Large intestine (tissue), 3 donors: ENCODE measurements around the gene DOCK8. TPM values are rescaled to one million over a fixed set of nuclear protein-coding genes. Genes with fewer than 3 reads are reported as not detected.

ENCODE experiments used
- DNase-seq, 2 donors: peaks; one replicate each; pipeline versions ENCODE4 v3.0.0 to v3.0.0-alpha.2; 2013
- H3K27ac ChIP-seq: one replicate; pipeline ENCODE4 v1.5.1; 2013; ENCODE audit warnings: low read length
- H3K27me3 ChIP-seq: 2 replicates; pipeline ENCODE4 v1.6.1; 2013; ENCODE audit warnings: low read length; ENCODE audit not compliant: control insufficient read depth, insufficient read depth
- H3K36me3 ChIP-seq: 2 replicates; pipeline ENCODE4 v1.6.1; 2013; ENCODE audit warnings: low read length; ENCODE audit not compliant: control insufficient read depth, insufficient read depth
- H3K4me1 ChIP-seq: one replicate; pipeline ENCODE4 v1.6.1; 2013; ENCODE audit warnings: low read length; ENCODE audit not compliant: control insufficient read depth, insufficient read depth
- H3K4me3 ChIP-seq: one replicate; pipeline ENCODE4 v1.5.1; 2013; ENCODE audit warnings: low read length
- H3K9me3 ChIP-seq: one replicate; pipeline ENCODE4 v1.6.1; 2013; ENCODE audit warnings: mild to moderate bottlenecking, low read depth, low read length, moderate library complexity; ENCODE audit not compliant: control insufficient read depth
- WGBS: methylation state at CpG from one replicate; pipeline ENCODE4 v1.1.5; 2013; ENCODE audit warnings: low lambda C conversion rate; ENCODE audit not compliant: insufficient coverage; 5-methylcytosine and 5-hydroxymethylcytosine counted together
- polyA plus RNA-seq: library from polyadenylated mRNA; unstranded; fragments of 120-200 nt; gene quantifications from one replicate; pipeline ENCODE4 v1.2.1, GENCODE V29; 2013

DOCK8 gene
- polyA plus RNA-seq, 1 donor: 15.8 TPM

- no CpG with 5 or more reads among the region's 2 CpGs for WGBS
- Histone ChIP-seq H3K4me1 (no peaks in the 10 kb centered on the region), H3K27me3 (no peaks in the 10 kb centered on the region), H3K27ac (no peak overlapping the region), H3K9me3 (no peaks in the 10 kb centered on the region), H3K4me3 (no peak overlapping the region), H3K36me3 (no peaks in the 10 kb centered on the region)
- no peak for DNase-seq
Measured at GRCh38 chr9:488448-488847, 273.8 kb downstream of the DOCK8 start.

- no peak for DNase-seq
- no peak overlapping the region for H3K27ac ChIP-seq
- no peak overlapping the region for H3K4me3 ChIP-seq
- H3K27me3 ChIP-seq: no peaks in the 10 kb centered on the region
- no peaks in the 10 kb centered on the region for H3K4me1 ChIP-seq
- no peaks in the 10 kb centered on the region for H3K36me3 ChIP-seq
- 47% methylated on average over 5 of the region's 7 CpGs for WGBS
- no peaks in the 10 kb centered on the region for H3K9me3 ChIP-seq
Measured at GRCh38 chr9:489198-490197, 274.8 kb downstream of the DOCK8 start.

- no peaks in the 10 kb centered on the region for H3K9me3 ChIP-seq
- H3K27ac ChIP-seq: no peak overlapping the region
- no CpG with 5 or more reads among the region's 1 CpG for WGBS
- H3K4me1 ChIP-seq: no peaks in the 10 kb centered on the region
- H3K27me3 ChIP-seq: no peaks in the 10 kb centered on the region
- no peak for DNase-seq
- no peaks in the 10 kb centered on the region for H3K36me3 ChIP-seq
- H3K4me3 ChIP-seq: no peak overlapping the region
Measured at GRCh38 chr9:494764-495163, 280.1 kb downstream of the DOCK8 start.

GRCh38 chr9:495739-496138 lies 281.1 kb downstream of the DOCK8 start:
- Histone ChIP-seq H3K4me3 (no peak overlapping the region), H3K4me1 (no peaks in the 10 kb centered on the region), H3K27me3 (no peaks in the 10 kb centered on the region), H3K36me3 (no peaks in the 10 kb centered on the region), H3K27ac (no peak overlapping the region), H3K9me3 (no peaks in the 10 kb centered on the region)
- DNase-seq: no peak
- WGBS: no CpG with 5 or more reads among the region's 1 CpG

GRCh38 chr9:503326-503725 lies 288.7 kb downstream of the DOCK8 start:
- DNase-seq: peak in 1 of 2 donors; percentile 57
- Histone ChIP-seq H3K36me3 (no peaks in the 10 kb centered on the region), H3K4me3 (peak overlapping the region; percentile 53), H3K4me1 (peaks cover 9% of the 10 kb centered on the region), H3K27ac (peak overlapping the region; percentile 91), H3K9me3 (no peaks in the 10 kb centered on the region), H3K27me3 (peaks cover 6% of the 10 kb centered on the region)
- WGBS: no CpG with 5 or more reads among the region's 9 CpGs

GRCh38 chr9:503881-504852 lies 289.5 kb downstream of the DOCK8 start, which contains the start of gene KANK1:
Gene KANK1, plus strand, starts transcription at chr9:504695.
- WGBS: no CpG with 5 or more reads among the region's 119 CpGs
- peak within 1 kb of the TSS; percentile 77 for H3K4me3 ChIP-seq
- peaks cover 6% of the 10 kb centered on the region for H3K27me3 ChIP-seq
- peak within 1 kb of the TSS; percentile 91 for H3K27ac ChIP-seq
- H3K9me3 ChIP-seq: no peaks in the 10 kb centered on the region
- DNase-seq: peak; percentile 80 to 92
- no peaks in the 10 kb centered on the region for H3K36me3 ChIP-seq
- H3K4me1 ChIP-seq: peaks cover 9% of the 10 kb centered on the region

- H3K27me3 ChIP-seq: peaks cover 6% of the 10 kb centered on the region
- peaks cover 9% of the 10 kb centered on the region for H3K4me1 ChIP-seq
- no peaks in the 10 kb centered on the region for H3K9me3 ChIP-seq
- WGBS: no CpG with 5 or more reads among the region's 92 CpGs
- H3K4me3 ChIP-seq: peak overlapping the region; percentile 77
- H3K36me3 ChIP-seq: peaks cover 4% of the 10 kb centered on the region
- DNase-seq: peak in 1 of 2 donors; percentile 55
- no peak overlapping the region for H3K27ac ChIP-seq
Measured at GRCh38 chr9:504921-505740, 290.5 kb downstream of the DOCK8 start.

- peaks cover 9% of the 10 kb centered on the region for H3K4me1 ChIP-seq
- H3K27me3 ChIP-seq: peaks cover 6% of the 10 kb centered on the region
- no CpG with 5 or more reads among the region's 5 CpGs for WGBS
- H3K36me3 ChIP-seq: peaks cover 4% of the 10 kb centered on the region
- peak overlapping the region; percentile 77 for H3K4me3 ChIP-seq
- no peak for DNase-seq
- no peak overlapping the region for H3K27ac ChIP-seq
- H3K9me3 ChIP-seq: no peaks in the 10 kb centered on the region
Measured at GRCh38 chr9:505741-506059, 291.0 kb downstream of the DOCK8 start.

- Histone ChIP-seq H3K27ac (no peak overlapping the region), H3K36me3 (peaks cover 4% of the 10 kb centered on the region), H3K4me1 (peaks cover 9% of the 10 kb centered on the region), H3K9me3 (no peaks in the 10 kb centered on the region), H3K4me3 (no peak overlapping the region), H3K27me3 (peaks cover 6% of the 10 kb centered on the region)
- no peak for DNase-seq
- 67% methylated on average over 1 of the region's 7 CpGs for WGBS
Measured at GRCh38 chr9:506281-506680, 291.6 kb downstream of the DOCK8 start.
